H7 (cell line): ENCODE measurements around the gene RNF213. TPM values are rescaled to one million over a fixed set of nuclear protein-coding genes. Genes with fewer than 3 reads are reported as not detected.
"Not testable (repeated sequence)": the region's sequence is repeated elsewhere in the genome, so short reads cannot be mapped to it uniquely, and the experiment has no call there.

Source experiments
- DNase-seq: peaks from one replicate; pipeline ENCODE4 v3.0.0; 2012
- H3K27me3 ChIP-seq: 2 replicates; pipeline ENCODE4 v1.6.0; 2011; ENCODE audit warnings: mild to moderate bottlenecking, low read length; ENCODE audit not compliant: control insufficient read depth, insufficient read depth
- H3K36me3 ChIP-seq: replicated peaks from 2 replicates; pipeline ENCODE4 v1.5.1; 2011; ENCODE audit warnings: low read length; ENCODE audit not compliant: control insufficient read depth, insufficient read depth
- H3K4me3 ChIP-seq: 2 replicates; pipeline ENCODE4 v1.5.1; 2011; ENCODE audit warnings: low read depth, mild to moderate bottlenecking, control low read depth, low read length, moderate library complexity; ENCODE audit not compliant: insufficient read depth
- total RNA-seq: library from RNA; depleted of rRNA; stranded (reverse); fragments of >200 nt; shearing (Covaris generic); gene quantifications from 2 replicates; pipeline ENCODE4 v1.2.3, GENCODE V29; 2014

RNF213 gene
- total RNA-seq, 1 experiment from 2014 or later, result 29.4 TPM

DNA sequence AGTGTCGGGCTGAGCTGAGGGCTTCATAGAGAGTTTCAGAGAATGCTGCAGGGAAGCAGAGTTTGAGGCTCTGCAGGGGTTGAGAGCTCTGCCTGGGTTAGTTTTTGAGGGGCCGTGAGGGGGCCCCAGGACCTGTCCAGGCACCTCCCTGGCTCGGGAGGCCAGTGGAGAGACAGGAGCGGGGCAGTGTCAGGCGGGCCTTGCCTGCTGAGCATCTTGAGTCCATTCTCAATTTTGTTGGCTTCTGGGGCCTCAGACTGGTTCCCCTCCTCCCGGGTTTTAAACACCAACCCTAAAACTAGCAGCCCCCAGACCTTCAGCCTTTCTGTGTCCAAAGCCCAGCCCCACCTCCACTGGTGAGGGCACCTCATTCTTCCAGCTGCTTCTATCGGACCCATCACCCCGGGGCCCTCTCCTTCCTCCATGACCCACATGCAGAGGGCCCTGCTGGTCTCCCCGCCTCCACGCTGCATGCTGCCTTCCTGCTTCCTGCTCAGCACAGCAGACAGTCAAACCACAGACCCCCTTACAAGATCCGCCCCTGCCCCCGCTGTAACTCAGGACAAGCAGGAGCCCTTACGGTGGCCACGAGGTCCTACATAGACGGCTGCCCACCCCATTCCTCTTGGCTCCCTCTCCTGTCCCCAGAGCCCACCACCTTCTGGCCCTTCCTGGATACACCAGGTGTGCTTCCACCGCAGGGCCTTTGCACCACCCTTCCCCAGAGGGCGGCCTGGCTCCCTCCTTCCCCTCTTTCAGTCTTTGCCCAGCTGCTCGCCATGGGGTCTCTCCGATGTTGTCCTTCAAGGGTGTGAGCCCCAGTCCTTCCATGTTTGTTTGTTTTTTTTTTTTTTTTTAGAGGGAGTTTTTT is 3.8 kb downstream of the RNF213 start:
- Histone ChIP-seq H3K27me3 (no peaks in the 10 kb centered on the region), H3K36me3 (peaks cover 6% of the 10 kb centered on the region), H3K4me3 (no peak overlapping the region)
- DNase-seq, result peak; percentile 36

DNA sequence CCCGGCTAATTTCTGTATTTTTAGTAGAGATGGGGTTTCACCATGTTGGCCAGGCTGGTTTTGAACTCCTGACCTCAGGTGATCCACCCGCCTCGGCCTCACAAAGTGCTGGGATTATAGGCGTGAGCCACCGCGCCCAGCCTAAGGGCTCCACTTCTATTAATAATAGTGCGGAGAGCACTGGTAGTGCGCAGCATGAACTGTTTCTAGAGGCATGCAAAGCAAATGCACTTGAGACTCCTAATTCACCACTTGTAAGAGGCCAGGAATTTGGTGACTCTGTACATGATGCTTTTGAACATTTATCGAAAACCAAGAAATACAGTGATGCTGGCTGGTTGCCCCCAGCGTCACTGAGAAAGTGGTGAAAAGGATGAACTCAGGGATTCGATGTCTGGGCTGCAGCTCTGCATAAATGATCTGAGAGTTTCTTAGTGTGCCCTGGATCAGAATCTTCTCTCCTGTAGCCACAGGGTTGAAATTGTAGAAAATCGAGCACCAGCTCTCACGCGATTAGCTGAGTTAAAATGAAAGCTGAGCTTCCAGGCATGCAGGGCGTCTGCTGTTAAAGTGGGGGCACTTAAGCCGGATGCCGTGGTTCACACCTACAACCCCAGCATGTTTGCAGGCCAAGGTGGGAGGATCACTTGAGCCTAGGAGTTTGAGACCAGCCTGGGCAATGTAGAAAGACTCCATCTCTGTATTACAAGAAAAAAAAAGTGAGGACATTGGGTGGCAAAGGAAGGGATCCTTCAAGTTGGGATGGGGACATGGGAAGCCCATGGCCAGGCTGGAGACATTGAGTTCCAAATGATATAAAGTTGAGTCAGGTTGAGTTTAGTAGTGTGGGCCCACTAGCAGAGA is 4.8 kb downstream of the RNF213 start:
- H3K27me3 ChIP-seq, result no peaks in the 10 kb centered on the region
- H3K4me3 ChIP-seq, result no peak overlapping the region
- peaks cover 6% of the 10 kb centered on the region for H3K36me3 ChIP-seq
- no peak for DNase-seq

DNA sequence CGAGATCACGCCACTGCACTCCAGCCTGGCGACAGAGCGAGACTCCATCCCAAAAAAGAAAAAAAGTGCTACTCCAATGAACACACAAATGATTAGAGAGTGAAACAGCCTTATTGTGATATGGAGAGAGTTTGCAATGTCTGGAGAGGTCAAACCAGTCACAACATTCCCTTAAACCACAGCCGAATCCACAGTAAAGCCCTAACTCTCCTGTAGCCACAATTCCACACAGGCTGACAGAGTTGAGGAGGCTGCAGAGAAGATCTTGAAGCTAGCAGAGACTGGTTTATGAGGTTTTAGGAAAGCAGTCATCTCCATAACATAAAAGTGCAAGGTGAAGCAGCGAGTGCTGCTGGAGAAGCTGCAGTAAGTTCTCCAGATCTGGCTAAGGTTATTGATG is 6.7 kb downstream of the RNF213 start:
- Histone ChIP-seq H3K4me3 (no peak overlapping the region), H3K36me3 (peaks cover 6% of the 10 kb centered on the region), H3K27me3 (no peaks in the 10 kb centered on the region)
- DNase-seq, result no peak

DNA sequence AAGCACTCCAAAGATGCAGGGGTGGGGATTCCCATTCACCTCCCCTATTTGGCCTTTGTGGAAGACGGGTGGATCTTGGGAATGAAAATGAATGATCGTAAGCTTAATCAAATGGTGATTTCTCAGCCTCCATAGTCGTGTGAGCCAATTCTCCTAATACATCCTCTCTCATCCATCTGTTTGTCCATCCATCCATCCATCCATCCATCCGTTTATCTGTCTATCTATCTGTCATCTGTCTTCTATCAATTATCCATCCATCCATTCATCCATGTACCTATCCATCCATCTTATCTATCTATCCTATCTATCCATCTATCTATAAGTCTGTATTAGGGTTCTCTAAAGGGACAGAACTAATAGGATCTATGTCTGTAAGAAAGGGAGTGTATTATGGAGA is 7.8 kb downstream of the RNF213 start:
- Histone ChIP-seq H3K4me3 (no peak overlapping the region), H3K27me3 (no peaks in the 10 kb centered on the region), H3K36me3 (peaks cover 6% of the 10 kb centered on the region)
- DNase-seq, result no peak

DNA sequence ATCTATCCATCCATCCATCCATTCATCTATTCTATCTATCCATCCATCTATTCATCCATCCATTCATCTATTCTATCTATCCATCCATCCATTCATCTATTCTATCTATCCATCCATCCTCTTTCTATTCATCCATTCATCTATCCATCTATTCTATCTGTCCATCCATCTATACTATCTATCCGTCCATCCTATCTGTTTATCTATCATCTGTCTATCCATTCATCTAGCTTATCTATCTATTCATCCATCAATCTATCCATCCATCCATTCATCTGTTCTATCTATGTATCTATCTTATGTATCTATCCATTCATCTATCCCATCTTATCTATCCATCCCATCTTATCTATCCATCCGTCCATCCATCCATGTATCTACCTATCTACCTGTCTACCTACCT is 8.8 kb downstream of the RNF213 start:
- H3K27me3 ChIP-seq, result no peaks in the 10 kb centered on the region
- DNase-seq, result no peak
- peaks cover 4% of the 10 kb centered on the region for H3K36me3 ChIP-seq
- H3K4me3 ChIP-seq, result no peak overlapping the region

DNA sequence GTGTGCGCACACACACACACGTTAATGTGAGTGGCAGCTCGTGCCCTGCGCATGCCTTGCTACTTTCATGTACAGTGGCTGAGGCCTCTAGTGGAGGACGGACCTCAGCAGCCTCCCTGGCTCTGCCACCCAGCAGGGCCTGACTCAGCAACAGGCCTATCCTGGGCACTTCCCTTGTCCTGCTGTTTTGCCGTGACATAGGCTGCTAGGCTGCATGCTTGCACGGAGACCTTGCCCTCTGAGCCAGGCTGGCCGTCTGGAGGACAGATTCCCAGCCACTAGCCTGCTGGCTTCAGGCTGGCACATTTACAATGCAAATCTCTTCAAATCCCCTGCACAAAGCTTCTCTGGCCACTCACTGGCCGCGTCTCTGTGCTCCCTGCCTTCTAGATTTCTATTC is 9.5 kb downstream of the RNF213 start:
- peak; percentile 83 for DNase-seq

DNA sequence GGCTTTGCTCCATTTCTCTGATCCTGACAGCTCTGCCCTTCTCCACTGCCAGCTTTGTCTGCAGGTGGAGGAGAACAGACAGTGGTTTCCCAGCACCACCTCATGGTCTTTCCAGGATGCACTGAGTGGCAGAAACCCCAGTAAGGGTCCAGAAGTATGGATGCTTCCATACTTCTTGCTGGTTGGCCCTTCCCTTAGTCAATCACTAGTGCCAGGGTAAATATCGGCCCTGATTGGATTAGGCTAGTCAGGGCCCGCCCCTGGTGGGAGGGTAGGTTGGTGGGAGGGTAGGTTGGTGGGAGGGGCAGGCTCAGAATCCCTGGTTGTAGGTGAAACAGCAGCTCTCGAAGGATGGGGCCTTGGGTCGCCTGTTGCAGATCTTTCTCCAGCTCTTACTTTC is 10.2 kb downstream of the RNF213 start:
- peak; percentile 98 for DNase-seq
- Histone ChIP-seq H3K36me3 (peaks cover 2% of the 10 kb centered on the region), H3K27me3 (no peaks in the 10 kb centered on the region), H3K4me3 (no peak overlapping the region)

More for the DNA sequence above, 9.5 kb downstream of the RNF213 start:
- peaks cover 4% of the 10 kb centered on the region for H3K36me3 ChIP-seq
- H3K4me3 ChIP-seq, result no peak overlapping the region
- no peaks in the 10 kb centered on the region for H3K27me3 ChIP-seq

- H3K36me3 ChIP-seq, result peaks cover 1% of the 10 kb centered on the region
- H3K4me3 ChIP-seq, result no peak overlapping the region
- peak; percentile 10 for DNase-seq
- H3K27me3 ChIP-seq, result no peaks in the 10 kb centered on the region
These were observed 11.7 kb downstream of the RNF213 start for GRCh38 chr17:80272366-80272765.

DNA sequence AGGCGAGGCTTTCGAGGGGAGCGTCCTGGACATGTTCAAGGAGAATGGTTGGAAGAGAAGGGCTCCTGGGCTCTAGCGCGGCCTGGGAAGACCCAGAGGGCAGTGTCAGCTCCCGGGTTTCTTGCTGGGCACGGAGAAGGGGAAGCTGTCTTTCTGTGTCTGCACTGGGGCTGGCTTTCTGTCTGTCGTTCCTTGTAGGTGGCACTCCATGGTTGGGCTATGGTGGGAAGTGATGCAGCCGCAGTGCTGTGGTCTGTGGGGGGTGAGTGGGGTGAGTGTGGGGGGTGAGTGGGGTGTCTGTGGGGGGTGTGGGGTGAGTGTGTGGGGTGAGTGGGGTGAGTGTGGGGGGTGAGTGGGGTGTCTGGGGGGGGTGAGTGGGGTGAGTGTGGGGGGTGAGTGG is 13.7 kb downstream of the RNF213 start:
- peak; percentile 64 for DNase-seq
- Histone ChIP-seq H3K36me3 (no peaks in the 10 kb centered on the region; the same call in none of the 2 replicates), H3K4me3 (no peak overlapping the region), H3K27me3 (no peaks in the 10 kb centered on the region)

- peak; percentile 53 for DNase-seq
- H3K36me3 ChIP-seq, result no peaks in the 10 kb centered on the region; the same call in none of the 2 replicates
These were observed 14.3 kb downstream of the RNF213 start for GRCh38 chr17:80274871-80275449.

DNA sequence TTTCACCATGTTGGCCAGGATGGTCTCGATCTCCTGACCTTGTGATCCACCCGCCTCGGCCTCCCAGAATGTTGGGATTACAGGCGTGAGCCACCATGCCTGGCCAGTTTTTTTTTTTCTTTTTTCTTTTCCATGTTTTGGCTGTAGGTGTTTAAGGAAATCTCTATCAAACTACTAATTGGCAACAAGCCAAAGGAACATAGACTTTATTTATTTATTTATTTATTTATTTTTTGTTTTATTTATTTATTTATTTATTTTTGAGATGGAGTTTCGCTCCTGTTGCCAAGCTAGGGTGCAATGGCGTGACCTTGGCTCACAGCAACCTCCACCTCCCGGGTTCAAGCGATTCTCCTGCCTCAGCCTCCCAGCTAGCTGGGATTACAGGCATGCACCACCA is 15.2 kb downstream of the RNF213 start:
- H3K4me3 ChIP-seq, DNase-seq, H3K27me3 ChIP-seq, H3K36me3 ChIP-seq: not testable (repeated sequence)

More at GRCh38 chr17:80274871-80275449, 14.3 kb downstream of the RNF213 start:
- H3K4me3 ChIP-seq, result no peak overlapping the region
- H3K27me3 ChIP-seq, result no peaks in the 10 kb centered on the region

GRCh38 chr17:80277751-80278671 is 17.4 kb downstream of the RNF213 start:
- Histone ChIP-seq H3K27me3 (no peaks in the 10 kb centered on the region), H3K4me3 (no peak overlapping the region), H3K36me3 (no peaks in the 10 kb centered on the region; the same call in 1 of the 2 replicates)
- peak; percentile 65 for DNase-seq

GRCh38 chr17:80279895-80280294 is 19.2 kb downstream of the RNF213 start:
- peak; percentile 26 for DNase-seq
- Histone ChIP-seq H3K36me3 (no peaks in the 10 kb centered on the region; the same call in 1 of the 2 replicates), H3K4me3 (no peak overlapping the region), H3K27me3 (no peaks in the 10 kb centered on the region)

DNA sequence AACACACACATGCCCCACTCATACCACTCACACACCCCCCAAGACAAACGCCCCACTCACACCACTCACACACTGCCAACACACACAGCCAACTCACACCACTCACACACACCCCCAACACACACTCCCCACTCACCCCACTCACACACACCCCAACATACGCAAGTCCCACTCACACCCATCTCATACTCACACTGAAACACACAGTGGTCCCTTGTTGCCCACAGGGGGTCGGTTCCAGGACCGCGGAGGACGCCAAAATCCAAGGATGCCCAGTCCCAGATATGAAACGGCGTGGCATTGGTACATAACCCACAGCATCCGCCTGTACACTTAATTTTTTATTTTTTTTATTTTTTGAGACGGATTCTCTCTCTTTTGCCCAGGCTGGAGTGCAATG is 20.9 kb downstream of the RNF213 start:
- no peak for DNase-seq
- Histone ChIP-seq H3K27me3 (no peaks in the 10 kb centered on the region), H3K4me3 (no peak overlapping the region), H3K36me3 (no peaks in the 10 kb centered on the region; the same call in none of the 2 replicates)
